GM18868 (cell line): ENCODE results near the gene ADGRG6.
"Not testable (repeated sequence)": the region's sequence is repeated elsewhere in the genome, so short reads cannot be mapped to it uniquely, and the experiment has no call there.

Source experiments
- ATAC-seq: cut with Tn5 transposase; IDR thresholded peaks from one replicate; pipeline ENCODE4 v1.9.1; 2021; ENCODE audit warnings: mild to moderate bottlenecking, moderate library complexity; ENCODE audit not compliant: unreplicated experiment

ADGRG6 gene

DNA sequence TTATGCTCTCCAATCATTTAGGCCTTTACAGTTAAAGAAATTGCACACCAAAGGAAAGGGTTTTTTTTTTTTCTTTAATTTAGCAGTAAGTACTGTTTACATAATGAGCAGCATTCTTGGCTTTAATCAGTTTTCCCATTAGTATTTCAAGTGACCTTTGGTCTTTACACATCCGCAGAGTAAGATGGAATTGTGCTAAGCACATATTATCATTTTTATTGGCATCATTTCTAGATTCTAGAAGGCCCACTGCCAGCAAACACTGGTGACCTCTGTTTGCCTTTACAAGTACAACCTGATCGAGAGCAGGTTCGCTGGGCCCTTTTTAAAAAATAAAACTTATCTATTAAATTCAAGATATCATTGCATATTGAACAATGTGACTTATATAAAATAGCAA, 104.3 kb downstream of the ADGRG6 start:
- ATAC-seq, result no peak

DNA sequence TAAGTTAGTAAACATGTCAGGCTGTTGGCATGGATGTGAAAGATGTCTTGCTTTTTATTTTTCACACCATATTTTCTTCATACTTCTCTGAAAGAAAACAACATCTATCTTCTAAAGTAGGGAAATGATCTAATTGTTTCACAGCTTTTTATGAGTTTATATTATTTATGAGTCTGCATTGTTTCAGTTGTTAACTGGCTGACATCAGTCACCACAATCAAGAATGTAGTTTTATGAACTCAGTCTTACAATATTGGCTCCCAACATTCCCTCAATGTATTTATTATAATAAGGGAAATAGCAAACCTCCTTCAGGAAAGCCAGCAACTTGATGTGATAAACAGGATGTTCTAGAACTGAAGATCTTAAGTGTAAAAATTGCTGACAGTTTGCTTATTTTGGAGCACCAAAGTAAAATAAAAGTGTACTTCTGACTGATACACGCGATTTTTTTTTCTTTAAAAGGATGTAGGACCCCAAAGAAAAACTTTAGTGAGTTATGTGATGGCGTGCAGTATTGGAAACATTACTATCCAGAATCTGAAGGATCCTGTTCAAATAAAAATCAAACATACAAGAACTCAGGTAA, 106.0 kb downstream of the ADGRG6 start:
- ATAC-seq, result no peak

- ATAC-seq, result no peak
Measured at GRCh38 chr6:142408409-142408808, 106.6 kb downstream of the ADGRG6 start.

DNA sequence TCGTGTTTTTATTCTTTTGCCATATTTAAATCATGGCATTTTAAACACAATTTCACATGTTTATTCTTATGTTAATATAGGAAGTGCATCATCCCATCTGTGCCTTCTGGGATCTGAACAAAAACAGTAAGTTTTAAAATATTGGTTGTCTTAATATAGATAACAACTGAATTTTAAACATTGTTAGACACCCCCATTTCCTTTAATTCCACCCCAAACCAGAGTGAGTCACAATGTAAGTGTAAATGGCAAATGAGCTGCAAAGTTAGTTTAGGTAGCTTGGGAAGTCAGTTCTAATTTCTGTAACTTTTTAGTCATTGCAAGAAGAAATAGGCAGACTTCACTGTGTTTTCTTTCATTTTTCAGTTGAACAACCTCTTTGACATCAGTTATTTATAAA, 108.0 kb downstream of the ADGRG6 start:
- no peak for ATAC-seq

- no peak for ATAC-seq
Measured at GRCh38 chr6:142411145-142411544, 109.3 kb downstream of the ADGRG6 start.

DNA sequence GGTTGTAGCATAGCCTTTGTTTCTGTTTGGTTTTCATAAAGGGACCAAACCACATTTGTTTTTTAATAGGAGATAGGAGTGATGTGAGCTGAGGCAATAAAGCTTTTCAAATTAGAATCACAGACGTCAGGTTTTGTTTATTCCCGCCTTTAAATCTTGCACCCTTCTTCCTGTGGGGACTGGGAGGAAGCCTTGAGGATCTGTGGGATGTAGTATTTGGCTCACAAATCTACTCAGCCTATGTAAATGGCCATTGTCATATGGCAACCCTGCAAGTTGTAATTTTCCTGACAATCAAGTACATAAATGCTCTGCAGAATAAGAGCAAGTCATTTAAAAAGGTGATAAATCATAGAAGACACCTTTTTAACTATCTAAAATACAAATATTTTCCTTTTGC, 110.4 kb downstream of the ADGRG6 start:
- no peak for ATAC-seq

DNA sequence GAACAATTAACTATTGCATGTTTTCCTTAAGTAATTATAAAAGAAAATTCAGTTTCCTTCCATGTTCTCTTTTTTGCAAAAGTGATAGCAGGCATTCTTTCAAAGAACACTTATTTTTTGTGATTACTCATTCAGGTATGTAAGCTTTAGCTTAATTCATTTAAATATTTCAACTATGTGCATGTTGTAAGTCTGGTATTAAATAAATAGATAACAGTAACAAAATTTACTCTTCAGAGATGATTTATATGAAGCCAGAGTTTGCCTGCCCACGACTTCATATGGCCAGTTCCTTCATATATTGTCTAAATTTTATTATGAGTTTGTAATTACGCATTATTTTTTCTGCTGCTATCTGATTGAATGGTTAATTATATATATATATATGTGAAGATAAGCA, 110.9 kb downstream of the ADGRG6 start:
- no peak for ATAC-seq

GRCh38 chr6:142413111-142413510, 111.3 kb downstream of the ADGRG6 start:
- no peak for ATAC-seq

DNA sequence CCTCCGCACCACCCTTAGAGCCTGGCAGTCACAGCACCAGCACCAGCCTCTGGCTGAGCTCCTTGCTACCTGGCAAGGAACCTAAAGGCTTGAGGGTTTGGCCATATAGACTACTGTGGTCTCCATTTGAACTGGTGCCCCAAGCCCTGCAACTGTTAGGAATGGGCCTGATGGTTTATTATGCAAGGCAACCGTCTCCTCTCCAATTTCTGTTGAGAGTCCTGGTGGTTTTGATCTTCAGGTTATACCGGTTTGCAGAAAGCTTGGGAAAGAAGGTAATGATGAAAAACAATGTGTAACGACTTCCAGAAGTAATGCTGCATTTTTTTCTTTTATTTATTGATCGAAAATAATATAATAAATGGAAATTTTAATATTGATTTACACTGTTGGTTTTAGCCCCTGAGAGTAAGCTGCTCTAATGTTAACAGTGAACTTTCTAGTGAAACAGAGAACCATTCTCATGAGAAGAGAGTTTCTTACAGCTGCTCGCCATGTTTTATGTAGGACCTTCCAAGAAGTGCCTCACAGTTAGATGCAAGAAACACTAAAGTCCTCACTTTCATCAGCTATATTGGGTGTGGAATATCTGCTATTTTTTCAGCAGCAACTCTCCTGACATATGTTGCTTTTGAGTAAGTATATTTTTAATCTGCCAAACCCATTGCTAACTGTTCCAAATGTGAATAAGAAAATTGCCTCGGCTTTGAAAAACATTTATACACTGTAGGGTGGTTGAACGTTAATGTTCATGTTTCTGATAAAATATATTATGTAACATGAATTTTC, 112.8 kb downstream of the ADGRG6 start:
- ATAC-seq, result no peak

GRCh38 chr6:142416179-142416578, 114.4 kb downstream of the ADGRG6 start:
- no peak for ATAC-seq

DNA sequence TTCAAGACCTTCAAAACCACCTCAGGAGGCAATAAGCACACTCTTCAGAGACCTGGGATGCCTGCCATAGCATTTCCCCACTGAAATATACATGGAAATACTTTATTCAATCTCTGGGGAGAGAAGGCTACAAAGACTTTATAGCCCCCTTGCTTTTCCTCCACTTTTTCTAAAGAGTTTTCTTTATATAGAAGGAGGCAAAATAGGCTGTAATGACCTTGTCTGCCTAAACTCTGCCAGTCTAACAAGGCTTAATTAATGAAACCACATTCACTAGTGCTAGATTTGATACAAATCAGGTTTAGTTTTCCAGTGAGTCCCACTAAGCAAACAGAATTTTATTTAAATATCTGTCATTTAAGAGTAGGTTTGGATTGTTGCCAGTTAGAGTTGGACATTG, 114.9 kb downstream of the ADGRG6 start:
- ATAC-seq, result no peak

DNA sequence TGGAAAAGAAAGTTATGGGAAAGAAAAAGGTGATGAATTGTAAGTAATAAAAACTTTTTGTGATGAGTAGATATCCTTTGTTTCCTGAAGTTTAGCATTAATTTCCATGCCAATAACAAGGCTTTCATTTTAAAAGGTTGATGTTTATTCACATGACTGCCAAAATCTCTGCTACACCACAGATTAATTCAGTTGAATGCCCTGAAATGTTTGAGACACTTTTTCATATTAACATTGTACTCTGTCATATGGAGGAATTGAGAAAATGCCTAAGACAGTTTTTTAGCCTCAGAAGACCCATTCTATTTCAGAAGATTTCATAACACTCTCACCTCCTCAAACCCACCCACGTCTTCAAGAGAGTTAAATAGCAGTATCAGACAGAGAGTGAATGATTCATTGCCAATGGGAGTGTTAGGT, 115.5 kb downstream of the ADGRG6 start:
- no peak for ATAC-seq

GRCh38 chr6:142419071-142419470, 117.3 kb downstream of the ADGRG6 start:
- no peak for ATAC-seq

DNA sequence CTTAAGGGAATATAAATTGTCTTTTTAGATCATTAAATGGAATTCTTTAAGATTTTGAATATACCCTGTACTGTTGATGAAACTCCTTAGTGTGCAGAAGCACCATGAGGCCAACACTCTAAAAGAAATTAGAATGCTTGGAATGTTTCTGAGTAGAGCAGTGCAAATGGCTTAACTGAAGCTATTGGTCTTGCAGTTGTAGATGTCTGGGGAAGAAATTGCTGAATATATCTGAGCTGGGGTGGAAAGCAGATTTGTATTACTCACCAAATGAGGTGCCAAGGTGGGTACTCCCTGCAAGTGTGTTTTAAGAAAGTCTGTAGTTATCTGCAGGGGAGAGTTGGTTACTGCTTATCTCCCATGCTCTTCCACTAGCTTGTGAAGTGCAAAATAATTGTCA, 119.0 kb downstream of the ADGRG6 start:
- no peak for ATAC-seq

GRCh38 chr6:142421285-142422117, 119.7 kb downstream of the ADGRG6 start:
- no peak for ATAC-seq

GRCh38 chr6:142426444-142427132, 124.8 kb downstream of the ADGRG6 start:
- ATAC-seq, result not testable (repeated sequence)

GRCh38 chr6:142428468-142428867, 126.7 kb downstream of the ADGRG6 start:
- ATAC-seq, result not testable (repeated sequence)

- ATAC-seq, result no peak
Measured at GRCh38 chr6:142429195-142429594, 127.4 kb downstream of the ADGRG6 start.

DNA sequence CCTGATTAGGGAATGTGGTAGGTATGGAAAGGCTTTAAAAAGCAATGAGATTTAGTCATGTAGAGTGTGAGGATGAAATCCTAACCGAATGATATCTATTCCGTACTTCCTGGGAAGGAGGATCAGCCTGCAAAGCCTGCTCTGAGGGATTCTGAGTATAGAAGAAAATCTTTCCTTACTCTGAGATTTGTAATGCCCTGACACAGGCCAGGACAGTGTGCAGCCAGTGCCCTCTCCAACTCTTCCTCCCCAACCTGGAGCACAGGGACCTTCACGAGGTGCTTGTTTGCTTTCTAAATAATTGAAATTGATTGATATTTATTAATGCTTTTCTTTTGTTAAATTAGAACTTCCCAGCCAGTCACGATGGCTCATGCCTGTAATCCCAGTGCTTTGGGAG, 131.6 kb downstream of the ADGRG6 start:
- ATAC-seq, result no peak

DNA sequence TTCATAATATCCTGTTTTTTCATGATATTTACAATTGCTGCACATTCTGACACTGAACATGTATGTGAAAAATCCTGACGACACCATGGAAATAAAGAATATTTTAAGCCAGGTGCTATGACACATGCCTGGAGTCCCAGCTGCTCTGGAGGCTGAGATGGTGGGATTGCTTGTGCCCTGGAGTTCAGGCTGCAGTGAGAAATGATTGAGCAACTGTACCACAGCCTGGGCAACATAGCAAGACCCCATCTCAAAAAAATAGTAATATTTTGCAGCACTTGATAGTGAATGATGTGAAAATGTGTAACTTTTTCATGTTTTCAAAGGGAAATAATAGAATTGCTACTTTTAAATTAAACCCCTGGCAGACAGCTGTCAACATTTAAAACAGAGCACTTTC, 137.1 kb downstream of the ADGRG6 start:
- no peak for ATAC-seq

- no peak for ATAC-seq
Measured at GRCh38 chr6:142440600-142441293, 138.9 kb downstream of the ADGRG6 start.
